ENCODE data around the gene ICA1L.
"Not testable (repeated sequence)": the region's sequence is repeated elsewhere in the genome, so short reads cannot be mapped to it uniquely, and the experiment has no call there.

ICA1L gene

DNA sequence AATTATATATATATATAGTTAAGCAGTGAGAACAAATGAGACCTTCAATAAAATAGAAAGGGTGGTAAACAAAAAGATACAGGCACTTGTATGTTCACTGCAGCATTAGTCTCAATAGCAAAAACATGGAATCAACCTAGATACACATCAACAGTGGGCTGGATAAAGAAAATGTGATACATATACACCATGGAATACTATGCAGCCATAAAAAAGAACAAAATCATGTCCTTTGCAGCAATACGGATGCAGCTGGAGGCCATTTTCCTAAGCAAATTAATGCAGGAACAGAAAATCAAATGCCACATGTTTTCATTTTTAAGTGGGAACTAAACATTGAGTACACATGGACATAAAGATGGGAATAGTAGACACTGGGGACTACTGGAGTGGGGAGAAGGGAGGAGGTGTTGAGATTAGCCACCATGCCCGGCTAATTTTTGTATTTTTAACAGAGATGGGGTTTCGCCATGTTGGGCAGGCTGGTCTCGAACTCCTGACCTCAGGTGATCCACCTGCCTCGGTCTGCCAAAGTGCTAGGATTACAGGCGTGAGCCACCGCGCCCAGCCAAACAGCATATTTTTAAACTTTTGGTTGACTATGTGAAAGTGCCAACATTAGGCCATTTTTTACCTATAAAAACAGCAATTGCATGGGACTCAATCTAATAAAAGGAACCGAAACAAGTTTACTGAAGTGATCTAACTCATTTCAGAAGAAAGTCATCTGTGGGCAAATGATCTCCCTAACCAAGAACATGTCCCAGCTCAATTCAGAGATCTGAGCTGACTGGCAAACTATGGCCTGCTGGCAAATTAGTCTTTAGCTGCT lies 23.7 kb downstream of the ICA1L start:
- DNase-seq (ENCODE audit: low read depth) = no peak

GRCh38 chr2:202844656-202845055 lies 26.9 kb downstream of the ICA1L start:
- DNase-seq (ENCODE audit: low read depth) = no peak

GRCh38 chr2:202842690-202843089 lies 28.9 kb downstream of the ICA1L start:
- no peak for DNase-seq (ENCODE audit: low read depth)

DNA sequence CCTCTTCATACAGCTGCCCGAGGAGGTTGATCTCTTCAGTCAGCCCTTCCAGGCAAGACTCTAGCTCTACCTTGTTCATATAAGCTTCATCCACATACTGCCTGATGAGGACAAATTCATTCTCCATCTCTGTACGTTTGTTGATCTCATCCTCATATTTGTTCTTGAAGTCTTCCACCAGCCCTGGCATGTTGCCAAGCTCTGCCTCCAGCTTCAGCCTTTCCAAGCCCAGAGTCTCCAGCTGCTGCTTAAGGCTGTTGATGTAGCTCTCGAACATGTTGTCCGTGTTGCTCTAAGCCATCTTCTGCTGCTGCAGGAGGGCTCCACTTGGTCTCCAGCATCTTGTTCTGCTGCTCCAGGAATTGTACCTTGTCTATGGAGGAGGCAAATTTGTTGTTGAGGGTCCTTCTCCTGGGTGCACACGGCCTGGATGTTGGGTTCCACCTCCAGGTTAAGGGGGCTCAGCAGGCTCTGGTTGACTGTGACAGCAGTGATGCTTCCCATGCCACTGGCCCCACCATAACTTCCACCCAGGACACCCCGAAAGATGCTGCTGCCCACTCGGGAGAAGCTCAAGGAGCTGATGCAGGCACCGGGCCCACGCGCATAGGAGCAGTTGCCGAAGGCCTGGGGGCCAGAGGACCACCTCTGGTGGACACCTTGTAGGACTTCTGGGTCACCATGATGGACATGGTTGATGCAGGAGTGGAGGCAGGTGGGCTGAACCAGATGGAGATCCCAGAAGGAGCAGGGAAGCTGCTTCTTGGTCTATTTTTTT lies 30.3 kb downstream of the ICA1L start:
- no peak for DNase-seq (ENCODE audit: low read depth)

GRCh38 chr2:202831242-202832220 lies 40.0 kb downstream of the ICA1L start:
- DNase-seq (ENCODE audit: low read depth) = peak; percentile 46

DNA sequence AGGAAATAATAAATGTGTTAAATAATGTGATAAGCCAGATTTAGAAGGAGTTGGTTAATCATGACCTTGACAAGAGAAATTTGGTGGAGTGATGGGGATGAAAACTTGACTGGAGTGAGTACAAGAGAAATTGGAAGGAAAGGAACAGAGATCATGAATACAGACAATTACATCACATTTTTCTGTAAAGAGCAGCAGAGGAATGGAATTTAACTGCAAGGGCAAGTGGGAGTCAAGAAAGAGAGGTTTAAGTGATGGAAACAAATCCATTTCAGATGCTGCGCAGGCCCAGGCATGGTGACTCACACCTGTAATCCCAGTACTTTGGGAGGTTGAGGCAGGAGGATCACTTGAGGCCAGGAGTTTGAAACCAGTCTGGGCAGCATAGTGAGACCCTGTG lies 46.7 kb downstream of the ICA1L start:
- DNase-seq (ENCODE audit: low read depth) = no peak

- DNase-seq (ENCODE audit: low read depth) = peak; percentile 8
These were observed 49.2 kb downstream of the ICA1L start for GRCh38 chr2:202822411-202822810.

DNA sequence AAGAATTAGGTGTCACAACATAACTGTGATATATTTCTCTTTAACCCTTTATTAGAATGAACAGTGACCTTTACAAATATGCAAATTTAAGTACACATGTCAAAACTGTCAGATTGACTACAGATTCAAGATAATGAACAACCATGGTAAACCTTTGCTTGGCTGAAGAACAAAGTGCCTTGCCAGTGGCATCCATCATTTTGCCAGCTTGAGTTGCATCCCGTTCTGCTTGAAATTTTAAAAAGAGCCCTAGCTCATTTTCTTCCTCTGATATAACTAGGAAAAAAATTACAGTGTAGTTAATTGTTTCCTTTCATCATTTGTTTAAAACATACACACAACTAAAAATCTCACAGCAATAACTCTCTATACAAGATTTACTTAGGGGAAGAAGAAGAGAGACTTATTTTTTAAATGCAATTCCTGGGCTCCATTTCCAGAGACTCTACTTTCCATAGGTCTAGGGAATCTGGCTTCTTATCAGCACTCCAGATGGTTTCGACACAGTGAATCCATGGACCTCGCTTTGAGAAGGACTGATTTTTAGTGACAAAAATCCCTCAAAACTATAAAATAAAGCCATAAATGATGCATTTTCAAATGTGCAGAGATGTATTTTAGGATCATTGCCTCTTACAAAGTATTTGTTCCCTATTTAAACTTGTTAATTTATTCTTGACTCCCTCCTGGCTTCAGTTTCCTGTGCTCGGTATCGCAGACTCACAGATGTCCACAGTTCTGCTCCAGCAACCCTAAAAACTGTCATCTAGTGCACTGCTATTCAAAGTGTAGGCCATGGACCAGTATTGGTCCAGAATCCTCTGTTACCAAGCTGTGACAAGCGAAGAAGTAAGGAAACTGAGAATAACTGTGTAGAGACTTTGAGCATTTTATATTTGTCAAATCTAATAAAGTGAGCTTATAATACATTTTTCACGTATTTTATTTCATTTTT lies 50.1 kb downstream of the ICA1L start:
- DNase-seq (ENCODE audit: low read depth) = no peak

GRCh38 chr2:202818321-202818720 lies 53.2 kb downstream of the ICA1L start:
- no peak for DNase-seq (ENCODE audit: low read depth)

- DNase-seq (ENCODE audit: low read depth) = no peak
These were observed 53.8 kb downstream of the ICA1L start for GRCh38 chr2:202817771-202818170.

DNA sequence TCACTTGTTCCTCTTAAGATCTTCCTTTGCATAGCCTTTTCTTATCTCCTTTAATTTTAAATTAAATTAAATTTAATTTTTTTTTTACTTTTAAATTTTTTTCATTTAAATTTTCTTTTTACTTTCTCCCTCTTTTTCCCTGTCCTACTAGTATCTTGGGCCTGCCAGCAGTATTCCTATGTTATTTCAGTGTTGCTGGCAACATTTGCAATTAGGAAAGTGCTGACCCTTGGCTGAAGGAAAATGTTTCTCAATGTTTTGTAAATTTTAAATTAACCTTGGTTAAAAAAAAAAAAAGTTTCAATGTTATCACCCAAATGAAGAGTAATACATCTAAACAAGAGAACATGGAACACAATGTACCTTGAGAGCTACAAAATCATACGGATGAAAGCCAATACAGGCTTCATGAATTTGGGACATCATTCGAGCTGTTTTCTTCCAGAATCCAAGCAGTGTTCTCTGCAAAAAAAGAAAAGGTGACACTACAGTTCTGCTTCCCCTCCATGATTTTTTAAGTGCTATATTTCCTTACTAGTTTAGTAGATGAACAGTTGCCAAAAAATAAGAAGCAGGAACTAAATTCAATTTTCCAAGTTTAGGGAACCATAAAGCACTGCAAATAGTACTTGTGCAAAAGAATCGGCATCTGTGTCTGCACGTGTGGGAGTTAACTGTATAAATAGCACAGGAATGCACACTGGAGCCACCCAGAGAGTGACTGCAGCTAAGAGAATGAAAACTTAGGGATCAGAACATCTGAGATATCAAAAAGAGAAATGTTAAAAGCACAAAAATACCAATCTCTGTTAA lies 55.8 kb downstream of the ICA1L start:
- DNase-seq (ENCODE audit: low read depth) = no peak

DNA sequence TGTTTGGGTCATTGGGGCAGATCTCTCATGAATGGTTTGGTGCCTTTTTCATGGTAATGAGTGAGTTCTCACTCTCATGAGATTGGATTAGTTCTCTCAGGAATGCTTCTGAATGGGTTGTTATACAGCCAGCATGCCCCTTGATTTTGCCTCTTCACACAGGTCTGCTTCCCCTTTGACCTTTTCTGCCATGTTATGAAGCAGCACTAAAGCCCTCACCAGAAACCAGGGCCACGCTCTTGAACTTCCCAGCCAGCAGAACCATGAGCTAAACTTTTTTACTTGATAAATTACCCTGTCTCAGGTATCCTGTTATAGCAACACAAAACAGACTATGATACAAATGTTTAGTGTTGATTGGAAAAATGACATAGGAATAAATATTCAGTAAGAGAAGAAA lies 57.3 kb downstream of the ICA1L start:
- DNase-seq (ENCODE audit: low read depth) = no peak

DNA sequence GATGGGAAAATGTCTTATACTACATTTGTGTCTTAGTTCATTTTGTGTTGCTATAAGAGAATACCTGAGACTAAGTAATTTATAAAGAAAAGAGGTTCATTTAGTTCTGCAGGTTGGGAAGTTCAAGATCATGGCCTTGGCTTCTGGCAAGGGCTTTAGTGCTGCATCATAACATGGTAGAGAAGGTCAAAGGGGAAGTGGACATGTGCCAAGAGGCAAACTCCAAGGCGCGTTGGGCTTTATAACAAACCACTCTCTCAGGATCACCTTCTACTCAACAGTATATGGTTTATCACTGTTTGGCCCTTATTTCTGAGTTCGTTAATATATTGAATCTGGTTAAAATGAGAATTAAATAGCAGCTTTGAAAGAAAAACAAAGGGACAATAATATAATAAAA lies 58.2 kb downstream of the ICA1L start:
- DNase-seq (ENCODE audit: low read depth) = no peak

DNA sequence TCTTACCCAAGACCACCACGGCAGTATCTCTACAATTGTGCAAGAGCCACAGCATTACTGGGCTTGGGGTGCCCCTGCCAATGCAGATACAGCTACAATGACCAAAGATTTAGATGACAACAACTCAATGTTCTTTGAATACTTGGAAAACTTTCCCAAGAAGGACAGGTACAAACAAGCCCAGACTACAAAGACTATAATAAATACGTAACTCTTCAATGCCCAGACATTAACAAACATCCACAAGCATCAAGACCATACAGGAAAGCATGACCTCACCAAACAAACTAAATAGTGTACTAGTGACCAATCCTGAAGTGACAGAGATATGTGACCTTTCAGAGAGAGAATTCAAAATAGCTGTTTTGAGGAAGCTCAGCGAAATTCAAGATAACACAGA lies 62.8 kb downstream of the ICA1L start:
- DNase-seq (ENCODE audit: low read depth) = no peak

GRCh38 chr2:202807431-202808138 lies 64.0 kb downstream of the ICA1L start:
- DNase-seq (ENCODE audit: low read depth) = peak; percentile 93

- DNase-seq (ENCODE audit: low read depth) = not testable (repeated sequence)
These were observed 65.7 kb downstream of the ICA1L start for GRCh38 chr2:202805911-202806310.

GRCh38 chr2:202797944-202798343 lies 73.6 kb downstream of the ICA1L start:
- no peak for DNase-seq (ENCODE audit: low read depth)

GRCh38 chr2:202790676-202791075 lies 80.9 kb downstream of the ICA1L start:
- DNase-seq (ENCODE audit: low read depth) = no peak

DNA sequence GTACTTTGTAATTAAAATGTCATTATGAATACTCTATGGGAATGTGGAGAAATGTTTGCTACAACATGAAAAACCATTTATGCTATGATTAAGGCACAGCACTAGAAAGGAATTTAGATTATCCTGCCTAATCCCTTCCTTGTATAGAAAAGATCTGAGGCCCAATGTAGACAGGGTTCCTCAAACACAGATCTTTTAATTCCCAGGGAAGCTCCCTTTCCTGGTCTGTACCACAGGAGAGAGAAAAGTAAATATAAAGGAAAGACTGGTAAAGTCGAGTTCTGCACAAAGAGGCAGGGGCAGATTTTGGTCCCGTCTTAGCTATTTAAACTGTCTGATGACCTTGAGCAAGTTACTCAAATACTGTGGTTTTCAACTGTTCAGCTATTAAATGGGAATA lies 84.7 kb downstream of the ICA1L start:
- no peak for DNase-seq (ENCODE audit: low read depth)

Data from fibroblast of gingiva (primary cell).